Fibroblast of lung (primary cell): ENCODE measurements around the gene C22orf31.

Source experiments
- CTCF ChIP-seq, 2 donors: IDR thresholded peaks in 1 of 2; conservative IDR thresholded peaks in 1 of 2; 1 replicate in 1 of 2; 2 replicates in 1 of 2; pipeline ENCODE4 v1.5.1; 2011 to 2012; ENCODE audit warnings: low read length in 2 of 2, control low read depth in 1 of 2, inconsistent platforms in 1 of 2, low read depth in 1 of 2, mild to moderate bottlenecking in 1 of 2
- EZH2 ChIP-seq: IDR thresholded peaks from 2 replicates; pipeline ENCODE4 v1.5.1; 2012; ENCODE audit warnings: low read length, control low read depth, mild to moderate bottlenecking; ENCODE audit errors: missing control alignments

GRCh38 chr22:29055192-29055830 lies 6.3 kb downstream of the C22orf31 start:
- TF ChIP-seq CTCF (conservative IDR thresholded peaks at IDR 0.05 in 1 of 2, IDR thresholded peaks at IDR 0.05 in 1 of 2; ENCODE audit: low read depth in 1 of 2, low read length in 2 of 2) (no peak), EZH2 (no peak)
